Naive thymus-derived CD8-positive, alpha-beta T cell (primary cell): ENCODE results near the gene PDPN. TPM values are rescaled to one million over a fixed set of nuclear protein-coding genes. Genes with fewer than 3 reads are reported as not detected.

Experiments used
- polyA plus RNA-seq, 3 donors: library from polyadenylated mRNA; unstranded; fragments of 300-500 nt; fragmentation: Illumina TruSeq; gene quantifications; one replicate each; pipeline ENCODE4 v1.2.3, GENCODE V29; 2021
- total RNA-seq, 8 experiments: library from RNA in 2 of 8; stranded (reverse) in 2 of 8; gene quantifications; one replicate each; pipeline ENCODE4 v1.2.3 and lab custom pipeline; 2021 to 2026

Gene PDPN
- total and polyA plus RNA-seq, 5 experiments from 2014 or later, result not detected

Other genes with a start within 250 kb of the PDPN start
- gene PRAMEF14, start 236.7 kb upstream of the PDPN start, total RNA-seq, result not detected
- gene PRAMEF14, start 236.7 kb upstream of the PDPN start, polyA plus RNA-seq, result not detected
- gene PRAMEF19, start 211.9 kb upstream of the PDPN start, total RNA-seq, result not detected
- not detected for gene PRAMEF19, start 211.9 kb upstream of the PDPN start, polyA plus RNA-seq
- gene PRAMEF17, start 194.2 kb upstream of the PDPN start, total RNA-seq, result not detected
- gene PRAMEF17, start 194.2 kb upstream of the PDPN start, polyA plus RNA-seq, result not detected
- not detected for gene PRAMEF20, start 173.4 kb upstream of the PDPN start, total RNA-seq
- not detected for gene PRAMEF20, start 173.4 kb upstream of the PDPN start, polyA plus RNA-seq
- not detected for gene LRRC38, start 69.8 kb upstream of the PDPN start, total RNA-seq
- gene LRRC38, start 69.8 kb upstream of the PDPN start, polyA plus RNA-seq, result not detected
- gene PRDM2, start 116.4 kb downstream of the PDPN start, total RNA-seq, result 100 to 1,000 TPM; 145 to 146 TPM
- gene PRDM2, start 116.4 kb downstream of the PDPN start, polyA plus RNA-seq, result 10 to 100 TPM; 16.8 to 23.0 (median 20.1) TPM